WTC11 (cell line): ENCODE results near the gene DHX40. TPM values are rescaled to one million over a fixed set of nuclear protein-coding genes. Genes with fewer than 3 reads are reported as not detected.

Experiments used
- ATAC-seq: fragments of 200-7000 bp; cut with Tn5 transposase; 2 replicates; pipeline ENCODE4 v1.10.0; 2021; ENCODE audit warnings: mild to moderate bottlenecking, moderate library complexity
- CTCF ChIA-PET: fragments of 300-600 bp; sonication (Branson Sonifier 250); formaldehyde crosslinking; loops from one replicate; lab custom pipeline; 2021; ENCODE audit warnings: antibody characterized with exemption; lab: Charles Lee
- POLR2A ChIA-PET: fragments of 350-600 bp; sonication (Branson Sonifier 250); formaldehyde crosslinking; loops from one replicate; lab custom pipeline; 2021; ENCODE audit warnings: antibody characterized with exemption; lab: Charles Lee
- DNase-seq: peaks from one replicate; pipeline ENCODE4 v3.0.0; 2021; ENCODE audit warnings: low spot score
- H3K27ac Mint-ChIP-seq: 2 replicates; pipeline ENCODE4 v1.8.0; 2021; ENCODE audit warnings: mixed read lengths
- H3K27me3 Mint-ChIP-seq: 2 replicates; pipeline ENCODE4 v1.8.0; 2021; ENCODE audit warnings: low read depth, mild to moderate bottlenecking, moderate library complexity, mixed read lengths
- H3K36me3 Mint-ChIP-seq: 2 replicates; pipeline ENCODE4 v1.8.0; 2021; ENCODE audit warnings: mixed read lengths
- H3K4me1 Mint-ChIP-seq: 2 replicates; pipeline ENCODE4 v1.8.0; 2022; ENCODE audit warnings: mixed read lengths
- H3K4me3 Mint-ChIP-seq: 2 replicates; pipeline ENCODE4 v1.8.0; 2021; ENCODE audit warnings: mild to moderate bottlenecking, moderate library complexity, mixed read lengths
- H3K9me3 Mint-ChIP-seq: 2 replicates; pipeline ENCODE4 v1.8.0; 2021; ENCODE audit warnings: mixed read lengths
- AFF4 ChIP-seq: sonication (generic); formaldehyde crosslinking; IDR thresholded peaks from 2 replicates; pipeline ENCODE4 v1.8.1; 2023; ENCODE audit warnings: mild to moderate bottlenecking, missing genetic modification reagents, borderline replicate concordance
- AR ChIP-seq: fragments of 250-450 bp; sonication (Bioruptor Pico); IDR thresholded peaks from 2 replicates; pipeline ENCODE4 v1.9.0; 2021; ENCODE audit warnings: mild to moderate bottlenecking
- CREM ChIP-seq: sonication (generic); formaldehyde crosslinking; IDR thresholded peaks from 2 replicates; pipeline ENCODE4 v1.8.1; 2022; ENCODE audit warnings: mild to moderate bottlenecking, missing genetic modification reagents, moderate library complexity
- ELF4 ChIP-seq: sonication (generic); formaldehyde crosslinking; IDR thresholded peaks from 2 replicates; pipeline ENCODE4 v1.8.1; 2022; ENCODE audit warnings: low read depth, mild to moderate bottlenecking, moderate library complexity, missing genetic modification reagents
- FOXP1 ChIP-seq: sonication (generic); formaldehyde crosslinking; IDR thresholded peaks from 2 replicates; pipeline ENCODE4 v1.8.0; 2022; ENCODE audit warnings: missing genetic modification reagents, mild to moderate bottlenecking, moderate library complexity, borderline replicate concordance
- GABPB1 ChIP-seq: sonication (generic); formaldehyde crosslinking; IDR thresholded peaks from 2 replicates; pipeline ENCODE4 v1.8.1; 2023; ENCODE audit warnings: mild to moderate bottlenecking, missing genetic modification reagents
- JAZF1 ChIP-seq: fragments of 250-450 bp; sonication (Bioruptor Pico); IDR thresholded peaks from 2 replicates; pipeline ENCODE4 v1.9.0; 2021; ENCODE audit warnings: moderate library complexity, mild to moderate bottlenecking, inconsistent platforms
- NR3C1 ChIP-seq: sonication (generic); formaldehyde crosslinking; conservative IDR thresholded peaks from 2 replicates; pipeline ENCODE4 v1.8.1; 2023; ENCODE audit warnings: low read depth, mild to moderate bottlenecking, missing genetic modification reagents
- RELA ChIP-seq: sonication (generic); formaldehyde crosslinking; IDR thresholded peaks from 2 replicates; pipeline ENCODE4 v1.8.1; 2022; ENCODE audit warnings: missing genetic modification reagents, mild to moderate bottlenecking, borderline replicate concordance
- SMAD4 ChIP-seq: sonication (generic); formaldehyde crosslinking; IDR thresholded peaks from 2 replicates; pipeline ENCODE4 v1.8.0; 2022; ENCODE audit warnings: mild to moderate bottlenecking, missing genetic modification reagents
- TEAD4 ChIP-seq: sonication (generic); formaldehyde crosslinking; IDR thresholded peaks from 2 replicates; pipeline ENCODE4 v1.8.0; 2022; ENCODE audit warnings: mild to moderate bottlenecking, missing genetic modification reagents
- USF1 ChIP-seq: sonication (generic); formaldehyde crosslinking; IDR thresholded peaks from 2 replicates; pipeline ENCODE4 v1.8.0; 2022; ENCODE audit warnings: mild to moderate bottlenecking, missing genetic modification reagents
- ZNF232 ChIP-seq: sonication (generic); formaldehyde crosslinking; IDR thresholded peaks from 2 replicates; pipeline ENCODE4 v1.8.0; 2022; ENCODE audit warnings: mild to moderate bottlenecking, missing genetic modification reagents
- ZNF416 ChIP-seq: fragments of 250-450 bp; sonication (Bioruptor Pico); IDR thresholded peaks from 2 replicates; pipeline ENCODE4 v1.9.0; 2021; ENCODE audit warnings: mild to moderate bottlenecking, inconsistent platforms
- ZNF532 ChIP-seq: fragments of 250-450 bp; sonication (Bioruptor Pico); IDR thresholded peaks from 2 replicates; pipeline ENCODE4 v1.9.0; 2021; ENCODE audit warnings: mild to moderate bottlenecking, borderline replicate concordance
- total RNA-seq: library from RNA; stranded (reverse); gene quantifications from 3 replicates; pipeline ENCODE4 v1.2.3, GENCODE V29; 2021
- TF ChIP-seq, protein P1 (sequence below): fragments of 250-450 bp; sonication (Bioruptor Pico); IDR thresholded peaks from 2 replicates; pipeline ENCODE4 v1.9.0; 2021; ENCODE audit warnings: moderate library complexity, mild to moderate bottlenecking, inconsistent platforms, borderline replicate concordance
- TF ChIP-seq, protein P2 (sequence below): sonication (generic); formaldehyde crosslinking; conservative IDR thresholded peaks from 2 replicates; pipeline ENCODE4 v1.8.1; 2022; ENCODE audit warnings: mild to moderate bottlenecking, missing genetic modification reagents
- TF ChIP-seq, protein P3 (sequence below): sonication (generic); formaldehyde crosslinking; IDR thresholded peaks from 2 replicates; pipeline ENCODE4 v1.8.1; 2023; ENCODE audit warnings: mild to moderate bottlenecking, missing genetic modification reagents

The DHX40 gene
- total RNA-seq, 1 experiment from 2014 or later = 26.9 TPM

- peaks cover 6% of the 10 kb centered on the region for H3K4me1 Mint-ChIP-seq
- H3K27ac Mint-ChIP-seq = peak overlapping the region; percentile 71
- peaks cover 22% of the 10 kb centered on the region for H3K36me3 Mint-ChIP-seq
- TF ChIP-seq USF1 (no peak), ZNF416 (CRISPR knock-in tag) (no peak), TEAD4 (CRISPR knock-in tag) (no peak), SMAD4 (CRISPR knock-in tag) (no peak), ZNF532 (CRISPR knock-in tag) (no peak), ELF4 (CRISPR knock-in tag) (no peak), NR3C1 (CRISPR knock-in tag) (no peak), CREM (CRISPR knock-in tag) (no peak), RELA (no peak), ZNF232 (no peak), FOXP1 (CRISPR knock-in tag) (no peak)
- TF ChIP-seq, protein P1, sequence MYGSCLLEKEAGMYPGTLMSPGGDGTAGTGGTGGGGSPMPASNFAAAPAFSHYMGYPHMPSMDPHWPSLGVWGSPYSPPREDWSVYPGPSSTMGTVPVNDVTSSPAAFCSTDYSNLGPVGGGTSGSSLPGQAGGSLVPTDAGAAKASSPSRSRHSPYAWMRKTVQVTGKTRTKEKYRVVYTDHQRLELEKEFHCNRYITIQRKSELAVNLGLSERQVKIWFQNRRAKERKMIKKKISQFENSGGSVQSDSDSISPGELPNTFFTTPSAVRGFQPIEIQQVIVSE (CRISPR knock-in tag) = no peak
- TF ChIP-seq, protein P2, sequence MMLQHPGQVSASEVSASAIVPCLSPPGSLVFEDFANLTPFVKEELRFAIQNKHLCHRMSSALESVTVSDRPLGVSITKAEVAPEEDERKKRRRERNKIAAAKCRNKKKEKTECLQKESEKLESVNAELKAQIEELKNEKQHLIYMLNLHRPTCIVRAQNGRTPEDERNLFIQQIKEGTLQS (CRISPR knock-in tag) = no peak
- TF ChIP-seq, protein P3, sequence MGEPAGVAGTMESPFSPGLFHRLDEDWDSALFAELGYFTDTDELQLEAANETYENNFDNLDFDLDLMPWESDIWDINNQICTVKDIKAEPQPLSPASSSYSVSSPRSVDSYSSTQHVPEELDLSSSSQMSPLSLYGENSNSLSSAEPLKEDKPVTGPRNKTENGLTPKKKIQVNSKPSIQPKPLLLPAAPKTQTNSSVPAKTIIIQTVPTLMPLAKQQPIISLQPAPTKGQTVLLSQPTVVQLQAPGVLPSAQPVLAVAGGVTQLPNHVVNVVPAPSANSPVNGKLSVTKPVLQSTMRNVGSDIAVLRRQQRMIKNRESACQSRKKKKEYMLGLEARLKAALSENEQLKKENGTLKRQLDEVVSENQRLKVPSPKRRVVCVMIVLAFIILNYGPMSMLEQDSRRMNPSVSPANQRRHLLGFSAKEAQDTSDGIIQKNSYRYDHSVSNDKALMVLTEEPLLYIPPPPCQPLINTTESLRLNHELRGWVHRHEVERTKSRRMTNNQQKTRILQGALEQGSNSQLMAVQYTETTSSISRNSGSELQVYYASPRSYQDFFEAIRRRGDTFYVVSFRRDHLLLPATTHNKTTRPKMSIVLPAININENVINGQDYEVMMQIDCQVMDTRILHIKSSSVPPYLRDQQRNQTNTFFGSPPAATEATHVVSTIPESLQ (CRISPR knock-in tag) = no peak
- TF ChIP-seq, all 79 proteins: peak for 0
- POLR2A ChIA-PET = no interaction called here
- no peak for ATAC-seq
- no peak overlapping the region for H3K4me3 Mint-ChIP-seq
- no peaks in the 10 kb centered on the region for H3K27me3 Mint-ChIP-seq
- CTCF ChIA-PET = no interaction called here
- no peaks in the 10 kb centered on the region for H3K9me3 Mint-ChIP-seq
- no peak for DNase-seq
Measured at GRCh38 chr17:59642565-59642964, 77.2 kb downstream of the DHX40 start.

DNA sequence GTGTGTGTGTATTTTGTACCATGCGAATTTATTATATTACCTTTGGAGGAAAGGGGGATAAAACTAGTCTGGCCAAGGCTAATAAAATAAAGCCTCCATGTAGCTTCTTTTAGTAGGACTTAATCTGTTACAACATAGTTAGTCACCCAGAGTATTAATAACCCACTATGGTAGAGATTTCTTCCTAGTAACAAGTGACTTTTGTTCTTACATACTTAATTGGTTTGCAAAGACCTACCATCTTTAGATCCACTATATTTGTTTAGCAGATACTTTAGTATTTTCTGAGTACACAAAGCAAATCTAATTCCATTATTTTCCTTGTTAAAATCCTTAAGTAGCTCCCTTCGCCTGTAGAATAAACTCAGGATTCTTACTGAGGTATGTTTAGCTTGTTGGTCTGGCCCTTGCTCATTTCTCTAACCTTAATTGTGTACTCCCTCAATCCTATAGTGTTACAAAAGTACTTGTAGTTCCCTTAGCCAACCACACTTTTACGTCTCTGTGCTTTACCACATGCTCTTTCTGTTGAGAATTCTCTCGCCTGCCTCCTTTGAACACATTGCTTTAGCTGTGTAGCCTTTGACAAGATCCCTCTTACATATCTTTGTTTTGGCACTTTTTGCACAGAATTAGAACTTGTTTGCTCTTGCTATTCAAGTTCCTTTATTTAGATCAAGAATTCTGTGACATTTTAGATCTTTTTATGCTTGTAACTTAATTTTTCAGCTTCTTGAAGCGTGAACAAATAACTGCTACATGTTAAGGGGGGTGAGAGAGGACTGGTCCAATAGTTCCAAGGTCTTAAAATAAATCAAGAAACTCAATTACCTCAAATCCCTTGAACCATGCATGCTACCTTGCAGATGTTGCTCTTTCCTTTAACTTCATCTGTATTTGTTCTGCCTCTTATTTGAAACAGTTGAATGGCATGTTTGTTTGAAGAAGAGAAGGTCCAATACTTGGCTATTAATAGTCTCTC, 78.0 kb downstream of the DHX40 start:
- peaks cover 31% of the 10 kb centered on the region for H3K36me3 Mint-ChIP-seq
- peak; percentile 34; the same call in 1 of the 2 replicates for ATAC-seq
- H3K27me3 Mint-ChIP-seq = no peaks in the 10 kb centered on the region
- DNase-seq = no peak
- CTCF ChIA-PET = interaction anchor here (0.7 to 0.8 kb wide), 2 partner anchors 24 to 195 kb away, joined by 3 to 6 read pairs; partner anchors contain the start of gene CLTC
- H3K4me3 Mint-ChIP-seq = no peak overlapping the region
- peak overlapping the region; percentile 38 for H3K27ac Mint-ChIP-seq
- H3K4me1 Mint-ChIP-seq = peaks cover 6% of the 10 kb centered on the region
- POLR2A ChIA-PET = no interaction called here
- H3K9me3 Mint-ChIP-seq = no peaks in the 10 kb centered on the region
- TF ChIP-seq AR (CRISPR knock-in tag) (no peak), JAZF1 (no peak), GABPB1 (CRISPR knock-in tag) (no peak), AFF4 (CRISPR knock-in tag) (no peak)
